ENCODE results near the gene CELF2. TPM values are rescaled to one million over a fixed set of nuclear protein-coding genes. Genes with fewer than 3 reads are reported as not detected.

CELF2 gene
- total RNA-seq, 3 donors from 2014 or later (not counting 1 experiment from before 2014, with no cell fraction given): 282 to 298 (median 295) TPM

DNA sequence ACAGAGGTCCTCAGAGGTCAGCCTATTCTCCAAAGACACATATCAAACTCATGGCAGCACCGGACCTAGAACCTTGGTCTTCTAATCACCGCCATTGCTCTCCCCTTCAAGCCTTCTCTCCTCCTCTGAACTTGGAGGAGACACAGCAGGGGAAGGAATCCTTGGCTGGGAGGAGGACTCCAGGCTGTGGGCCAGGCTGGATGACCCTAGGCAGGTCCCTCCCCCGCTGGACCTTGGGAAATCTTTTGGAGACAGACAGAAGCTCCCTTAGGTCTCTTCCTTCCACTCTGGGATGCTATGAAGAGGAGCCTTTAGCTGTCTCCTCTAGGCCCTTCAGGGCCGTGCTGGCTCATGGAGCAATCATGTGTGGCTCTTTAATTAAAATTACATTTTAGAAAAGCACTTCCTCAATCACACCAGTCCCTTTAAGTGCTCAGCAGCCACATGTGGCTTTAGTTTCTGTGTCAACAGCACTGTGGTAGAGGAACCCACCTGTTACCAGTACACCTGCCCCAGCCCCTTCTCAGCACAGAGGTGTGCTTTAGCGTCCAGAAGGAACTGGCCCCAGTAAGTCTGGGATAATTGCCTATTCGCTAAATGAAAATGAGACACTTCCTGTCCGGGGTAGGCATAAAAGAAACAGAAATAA, 238.2 kb downstream of the CELF2 start:
- intact Hi-C loops (cut with micrococcal nuclease): no loop called here
- peak in 1 of 3 donors; percentile 3 for ATAC-seq
- Histone ChIP-seq H3K36me3 (ENCODE audit: control insufficient read depth, insufficient read depth, low read length) (peaks cover 89% of the 10 kb centered on the region), H3K4me1 (ENCODE audit: control insufficient read depth, insufficient read depth, low read length) (peaks cover 32% of the 10 kb centered on the region), H3K4me3 (ENCODE audit: low read length) (no peak overlapping the region), H3K27me3 (ENCODE audit: control insufficient read depth, insufficient read depth, low read length) (no peaks in the 10 kb centered on the region), H3K27ac (ENCODE audit: low read length) (peak overlapping the region; percentile 33), H3K9me3 (ENCODE audit: control insufficient read depth, insufficient read depth, low read length) (no peaks in the 10 kb centered on the region)
- H3K4me1 Mint-ChIP-seq: peaks cover 61 to 79% of the 10 kb centered on the region in 2 donors
- H3K27ac Mint-ChIP-seq: peak overlapping the region in 1 of 2 donors; percentile 78
- WGBS (ENCODE audit: insufficient coverage): 71% methylated on average over 6 of the region's 7 CpGs
- H3K9me3 Mint-ChIP-seq: no peaks in the 10 kb centered on the region
- H3K36me3 Mint-ChIP-seq: peaks cover 7% of the 10 kb centered on the region
- H3K27me3 Mint-ChIP-seq (ENCODE audit: low read depth in 2 of 2): no peaks in the 10 kb centered on the region
- H3K4me3 Mint-ChIP-seq: no peak overlapping the region
- TF ChIP-seq, protein P1, sequence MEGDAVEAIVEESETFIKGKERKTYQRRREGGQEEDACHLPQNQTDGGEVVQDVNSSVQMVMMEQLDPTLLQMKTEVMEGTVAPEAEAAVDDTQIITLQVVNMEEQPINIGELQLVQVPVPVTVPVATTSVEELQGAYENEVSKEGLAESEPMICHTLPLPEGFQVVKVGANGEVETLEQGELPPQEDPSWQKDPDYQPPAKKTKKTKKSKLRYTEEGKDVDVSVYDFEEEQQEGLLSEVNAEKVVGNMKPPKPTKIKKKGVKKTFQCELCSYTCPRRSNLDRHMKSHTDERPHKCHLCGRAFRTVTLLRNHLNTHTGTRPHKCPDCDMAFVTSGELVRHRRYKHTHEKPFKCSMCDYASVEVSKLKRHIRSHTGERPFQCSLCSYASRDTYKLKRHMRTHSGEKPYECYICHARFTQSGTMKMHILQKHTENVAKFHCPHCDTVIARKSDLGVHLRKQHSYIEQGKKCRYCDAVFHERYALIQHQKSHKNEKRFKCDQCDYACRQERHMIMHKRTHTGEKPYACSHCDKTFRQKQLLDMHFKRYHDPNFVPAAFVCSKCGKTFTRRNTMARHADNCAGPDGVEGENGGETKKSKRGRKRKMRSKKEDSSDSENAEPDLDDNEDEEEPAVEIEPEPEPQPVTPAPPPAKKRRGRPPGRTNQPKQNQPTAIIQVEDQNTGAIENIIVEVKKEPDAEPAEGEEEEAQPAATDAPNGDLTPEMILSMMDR (IDR thresholded peaks at IDR 0.05): no peak
- DNase-seq: no peak

GRCh38 chr10:11256896-11257295, 239.2 kb downstream of the CELF2 start:
- Histone ChIP-seq H3K27me3 (ENCODE audit: control insufficient read depth, insufficient read depth, low read length) (no peaks in the 10 kb centered on the region), H3K27ac (ENCODE audit: low read length) (no peak overlapping the region), H3K4me3 (ENCODE audit: low read length) (no peak overlapping the region), H3K36me3 (ENCODE audit: control insufficient read depth, insufficient read depth, low read length) (peaks cover 89% of the 10 kb centered on the region), H3K4me1 (ENCODE audit: control insufficient read depth, insufficient read depth, low read length) (peaks cover 39% of the 10 kb centered on the region), H3K9me3 (ENCODE audit: control insufficient read depth, insufficient read depth, low read length) (no peaks in the 10 kb centered on the region)
- ATAC-seq (no peak), DNase-seq (peak in 1 of 2 donors; percentile 65)
- intact Hi-C loops (cut with micrococcal nuclease): no loop called here
- WGBS (ENCODE audit: insufficient coverage): 70% methylated on average over 13 of the region's 13 CpGs
- Mint-ChIP-seq H3K4me3 (no peak overlapping the region), H3K9me3 (no peaks in the 10 kb centered on the region), H3K27ac (peak overlapping the region in 1 of 2 donors; percentile 78), H3K36me3 (peaks cover 13% of the 10 kb centered on the region), H3K27me3 (ENCODE audit: low read depth in 2 of 2) (no peaks in the 10 kb centered on the region), H3K4me1 (peaks cover 63 to 79% of the 10 kb centered on the region in 2 donors)
- TF ChIP-seq, protein P1 (IDR thresholded peaks at IDR 0.05): no peak

DNA sequence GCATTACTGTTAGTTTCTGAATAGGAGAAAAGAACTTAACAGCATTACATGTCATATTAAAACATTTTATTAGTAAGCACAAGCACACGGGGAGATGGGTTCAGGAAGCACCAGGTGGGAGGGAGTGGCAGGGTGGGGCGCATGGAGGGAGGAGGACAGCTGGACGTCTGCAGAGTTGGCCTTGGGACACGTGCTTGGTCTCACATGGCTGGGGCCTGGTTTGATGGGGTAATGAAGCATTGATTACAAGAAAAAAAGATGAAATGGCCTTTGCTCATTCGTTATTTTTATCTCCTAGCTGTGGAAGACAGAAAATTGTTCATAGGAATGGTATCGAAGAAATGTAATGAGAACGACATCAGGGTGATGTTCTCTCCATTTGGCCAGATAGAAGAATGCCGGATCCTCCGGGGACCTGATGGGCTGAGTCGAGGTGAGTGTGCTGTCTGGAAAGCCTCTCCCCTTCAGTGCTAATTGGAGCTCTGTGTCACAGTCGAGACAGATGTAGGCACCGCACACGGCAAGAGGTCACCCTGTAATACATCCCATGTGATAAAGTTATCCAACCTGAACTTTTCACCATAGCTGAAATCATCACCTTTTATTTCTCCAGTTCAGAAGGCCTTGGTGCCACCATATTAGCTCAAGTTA, 239.9 kb downstream of the CELF2 start:
- Histone ChIP-seq H3K4me3 (ENCODE audit: low read length) (no peak overlapping the region), H3K36me3 (ENCODE audit: control insufficient read depth, insufficient read depth, low read length) (peaks cover 89% of the 10 kb centered on the region), H3K9me3 (ENCODE audit: control insufficient read depth, insufficient read depth, low read length) (no peaks in the 10 kb centered on the region), H3K27me3 (ENCODE audit: control insufficient read depth, insufficient read depth, low read length) (no peaks in the 10 kb centered on the region), H3K4me1 (ENCODE audit: control insufficient read depth, insufficient read depth, low read length) (peaks cover 43% of the 10 kb centered on the region), H3K27ac (ENCODE audit: low read length) (no peak overlapping the region)
- Mint-ChIP-seq H3K4me1 (peaks cover 66 to 85% of the 10 kb centered on the region in 2 donors), H3K4me3 (no peak overlapping the region), H3K9me3 (no peaks in the 10 kb centered on the region), H3K27ac (peak overlapping the region in 1 of 2 donors; percentile 78), H3K36me3 (peaks cover 19% of the 10 kb centered on the region), H3K27me3 (ENCODE audit: low read depth in 2 of 2) (no peaks in the 10 kb centered on the region)
- no peak for DNase-seq
- intact Hi-C loops (cut with micrococcal nuclease): no loop called here
- no peak for ATAC-seq
- TF ChIP-seq, protein P1 (IDR thresholded peaks at IDR 0.05): no peak
- 75% methylated on average over 13 of the region's 13 CpGs for WGBS (ENCODE audit: insufficient coverage)
